Astrocyte of the cerebellum (primary cell): ENCODE data around the gene AGAP1.

ENCODE experiments used
- DNase-seq: peaks from one replicate; pipeline ENCODE4 v3.0.0-alpha.2; 2011; ENCODE audit warnings: low read depth
- H3K4me3 ChIP-seq: 2 replicates; pipeline ENCODE4 v1.5.1; 2011; ENCODE audit warnings: mild to moderate bottlenecking, low read depth, low read length, moderate library complexity
- in situ Hi-C: cut with HindIII; loops from 2 replicates; pipeline ENCODE4 v1.10.0; 2017; ENCODE audit warnings: low sequenced_read_pairs
- TF ChIP-seq, protein P1 (sequence below): IDR thresholded peaks from 2 replicates; pipeline ENCODE4 v1.5.1; 2012; ENCODE audit warnings: low read length, low read depth, moderate library complexity, mild to moderate bottlenecking; ENCODE audit errors: missing control alignments

The AGAP1 gene

DNA sequence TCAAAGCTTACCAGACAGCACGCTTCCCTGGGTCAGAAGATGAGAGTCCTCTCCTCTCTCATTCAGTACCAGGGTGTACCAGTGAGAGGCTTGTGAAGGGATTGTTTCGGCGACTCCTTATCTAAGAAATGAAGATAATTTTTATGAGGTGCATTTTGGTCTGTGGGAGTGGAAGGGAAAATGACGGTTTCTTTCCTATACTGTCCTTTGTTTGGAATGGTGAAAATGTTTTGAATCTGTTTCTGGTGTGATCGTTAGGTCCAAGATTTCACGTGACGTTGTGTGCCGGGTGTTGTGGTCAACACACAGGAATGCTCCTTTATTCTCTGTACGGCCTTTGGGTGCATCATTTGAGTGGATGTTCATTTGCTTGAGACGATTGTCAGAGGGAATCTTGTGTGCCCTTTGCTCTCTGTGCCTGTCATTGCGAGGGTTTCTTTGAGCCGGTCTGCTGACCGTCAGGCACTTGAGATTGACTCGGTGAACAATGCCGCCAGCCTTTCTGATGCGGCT is 183.5 kb downstream of the AGAP1 start:
- in situ Hi-C loops: no loop called here
- no peak overlapping the region for H3K4me3 ChIP-seq
- TF ChIP-seq, protein P1, sequence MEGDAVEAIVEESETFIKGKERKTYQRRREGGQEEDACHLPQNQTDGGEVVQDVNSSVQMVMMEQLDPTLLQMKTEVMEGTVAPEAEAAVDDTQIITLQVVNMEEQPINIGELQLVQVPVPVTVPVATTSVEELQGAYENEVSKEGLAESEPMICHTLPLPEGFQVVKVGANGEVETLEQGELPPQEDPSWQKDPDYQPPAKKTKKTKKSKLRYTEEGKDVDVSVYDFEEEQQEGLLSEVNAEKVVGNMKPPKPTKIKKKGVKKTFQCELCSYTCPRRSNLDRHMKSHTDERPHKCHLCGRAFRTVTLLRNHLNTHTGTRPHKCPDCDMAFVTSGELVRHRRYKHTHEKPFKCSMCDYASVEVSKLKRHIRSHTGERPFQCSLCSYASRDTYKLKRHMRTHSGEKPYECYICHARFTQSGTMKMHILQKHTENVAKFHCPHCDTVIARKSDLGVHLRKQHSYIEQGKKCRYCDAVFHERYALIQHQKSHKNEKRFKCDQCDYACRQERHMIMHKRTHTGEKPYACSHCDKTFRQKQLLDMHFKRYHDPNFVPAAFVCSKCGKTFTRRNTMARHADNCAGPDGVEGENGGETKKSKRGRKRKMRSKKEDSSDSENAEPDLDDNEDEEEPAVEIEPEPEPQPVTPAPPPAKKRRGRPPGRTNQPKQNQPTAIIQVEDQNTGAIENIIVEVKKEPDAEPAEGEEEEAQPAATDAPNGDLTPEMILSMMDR: no peak
- DNase-seq: no peak

DNA sequence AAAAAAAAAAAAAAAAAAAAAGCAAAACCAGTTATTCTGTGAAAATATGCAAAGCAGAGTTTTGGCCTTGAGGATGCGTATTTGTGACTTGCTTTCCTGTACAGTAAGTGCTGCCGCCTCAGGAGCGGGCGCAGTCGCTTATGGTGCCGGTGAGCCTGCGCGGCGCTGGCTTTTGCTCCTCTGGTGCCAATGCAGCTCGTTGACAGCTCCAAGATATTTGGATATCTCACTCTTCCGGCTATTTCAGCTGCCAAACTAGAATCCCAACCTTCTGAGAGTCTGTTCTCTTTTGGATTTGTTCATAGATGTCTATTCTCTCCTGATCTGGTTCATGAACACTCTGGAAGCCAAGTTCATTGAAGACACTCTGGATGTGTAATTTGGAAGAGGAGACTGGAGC is 184.1 kb downstream of the AGAP1 start:
- H3K4me3 ChIP-seq: no peak overlapping the region
- TF ChIP-seq, protein P1: no peak
- no peak for DNase-seq
- in situ Hi-C loops: no loop called here

DNA sequence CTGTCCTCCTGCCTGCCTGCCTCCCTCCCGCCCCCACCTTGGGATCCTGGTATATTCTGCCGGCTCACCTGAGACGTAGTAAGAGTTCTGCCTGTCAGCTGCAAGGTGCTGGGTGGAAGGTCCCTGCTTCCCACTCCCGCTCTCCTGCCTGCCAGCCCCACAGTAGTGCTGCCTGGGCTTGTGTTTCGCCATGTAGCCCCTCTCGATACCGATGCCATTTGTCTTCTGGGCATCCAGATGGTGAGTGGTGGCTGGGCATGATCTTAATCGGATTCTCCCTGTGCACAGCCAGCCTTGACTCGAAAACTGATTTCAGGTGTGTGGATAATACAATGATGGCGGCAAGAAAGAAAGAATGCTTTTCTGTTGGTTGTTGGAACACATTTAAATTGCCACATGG is 184.9 kb downstream of the AGAP1 start:
- no peak for DNase-seq
- H3K4me3 ChIP-seq: no peak overlapping the region
- TF ChIP-seq, protein P1: no peak
- in situ Hi-C loops: no loop called here

DNA sequence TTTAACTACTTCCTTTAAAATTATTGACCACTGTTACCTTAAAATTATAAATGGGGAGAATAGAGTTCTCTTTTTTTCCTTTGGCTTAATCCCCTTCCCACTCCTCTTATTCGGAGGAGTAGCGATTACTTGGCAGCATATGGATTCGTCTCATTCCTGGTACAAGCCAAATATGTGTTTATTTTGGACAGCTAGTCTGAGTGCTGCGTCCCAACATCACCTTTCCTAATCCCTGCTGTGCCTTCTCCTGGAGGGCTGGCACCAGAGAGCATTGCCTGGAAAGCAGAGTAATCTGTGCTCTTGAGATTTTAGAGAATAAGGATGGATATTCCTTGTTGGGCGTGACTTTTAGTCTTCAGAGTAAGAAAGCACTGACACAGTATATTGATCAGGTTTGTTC is 185.6 kb downstream of the AGAP1 start:
- no peak overlapping the region for H3K4me3 ChIP-seq
- DNase-seq: no peak
- in situ Hi-C loops: no loop called here
- TF ChIP-seq, protein P1: no peak

DNA sequence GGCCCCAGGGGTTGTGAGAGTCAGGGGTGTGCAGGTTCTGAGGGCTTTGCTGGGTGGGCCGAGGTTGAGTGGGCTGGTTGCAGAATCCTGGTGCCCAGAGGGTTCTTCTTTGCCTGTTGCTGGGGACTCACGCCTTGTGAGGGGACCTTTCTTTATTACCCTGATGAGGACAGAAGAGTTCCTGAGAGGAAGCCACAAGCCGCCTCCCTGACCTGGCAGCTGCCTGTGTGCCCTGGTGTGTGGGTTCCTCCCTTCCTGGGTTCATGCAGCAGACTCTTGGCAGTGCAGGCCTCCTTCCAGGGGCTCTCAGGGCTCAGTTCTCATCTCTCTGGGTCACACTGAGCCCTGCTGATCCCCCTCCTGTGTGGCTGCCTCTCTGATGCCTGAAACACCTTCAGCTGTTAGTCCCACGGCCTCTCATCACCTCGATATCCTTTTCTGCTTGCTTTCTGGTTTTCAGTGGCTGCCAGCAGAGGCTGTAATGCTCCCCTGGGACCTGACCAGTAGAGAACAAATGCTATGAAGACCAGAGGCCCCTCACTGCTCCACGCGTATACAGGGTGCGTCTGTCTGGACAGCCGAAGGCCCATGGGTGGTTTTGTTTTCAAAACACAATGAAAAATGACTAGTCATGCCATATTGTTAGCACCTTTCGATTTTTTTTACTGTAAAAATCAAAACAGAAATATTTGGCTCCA is 191.3 kb downstream of the AGAP1 start:
- DNase-seq: no peak
- in situ Hi-C loops: no loop called here
- TF ChIP-seq, protein P1: no peak
- H3K4me3 ChIP-seq: no peak overlapping the region

DNA sequence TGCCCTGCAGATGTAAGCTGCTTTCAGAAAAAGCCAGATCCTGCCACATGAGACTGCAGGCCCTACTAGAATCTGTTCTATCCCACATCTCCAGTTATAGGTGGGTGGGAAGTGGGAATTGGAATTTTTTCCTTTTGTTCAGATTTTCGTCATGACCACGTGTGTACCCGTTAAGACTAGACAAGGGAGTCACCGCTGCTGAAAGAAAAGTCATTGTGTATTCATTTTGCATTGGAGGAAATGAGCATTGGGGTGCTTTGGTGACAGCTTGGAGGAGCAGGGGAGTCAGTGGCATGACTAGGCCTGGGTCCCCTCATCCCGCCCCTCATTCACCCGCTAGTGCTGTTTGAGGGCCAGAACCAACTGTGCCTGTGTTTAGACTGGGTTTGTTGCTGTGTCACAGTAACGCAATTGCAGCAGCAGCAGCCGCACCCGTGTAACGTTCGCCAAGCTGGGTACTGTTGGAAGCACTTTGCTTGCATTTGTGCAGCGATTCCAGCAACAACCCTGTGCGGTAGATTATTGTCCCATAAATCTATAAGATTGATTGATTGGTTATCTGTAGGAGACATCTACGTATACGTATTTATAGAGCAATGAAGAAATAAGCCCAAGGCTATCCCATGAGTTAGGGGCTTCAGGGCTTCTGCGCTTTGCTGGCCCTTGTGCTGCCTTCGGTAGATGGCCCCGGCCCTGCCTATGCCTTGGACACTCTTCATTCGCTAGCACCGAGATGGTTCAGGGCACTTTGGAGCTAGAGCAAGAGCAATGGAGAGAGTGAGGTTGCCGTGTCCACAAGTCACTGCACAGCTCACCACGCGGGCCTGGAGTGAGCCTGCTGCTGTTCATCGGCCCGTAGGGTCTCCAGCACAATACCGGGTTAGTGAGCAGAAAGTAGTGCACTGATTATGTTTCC is 194.9 kb downstream of the AGAP1 start:
- in situ Hi-C loops: no loop called here
- DNase-seq: no peak
- no peak overlapping the region for H3K4me3 ChIP-seq
- TF ChIP-seq, protein P1: no peak
